Body of pancreas (tissue), 4 donors: ENCODE data around the gene CENPM.

Experiments used
- POLR2A ChIP-seq, 3 donors: fragments of 450-650 bp; IDR thresholded peaks; one replicate each; pipeline ENCODE4 v1.6.1; 2016; ENCODE audit warnings: antibody characterized with exemption in 3 of 3, mild to moderate bottlenecking in 2 of 3
- TF ChIP-seq, protein P1 (sequence below), 7 experiments: fragments of 450-650 bp in 4 of 7; fragments of 200-600 bp in 3 of 7; sonication (generic) in 3 of 7; IDR thresholded peaks; one replicate each; pipeline ENCODE4 v1.5.1; 2016 to 2019; ENCODE audit warnings: antibody characterized with exemption in 7 of 7

DNA sequence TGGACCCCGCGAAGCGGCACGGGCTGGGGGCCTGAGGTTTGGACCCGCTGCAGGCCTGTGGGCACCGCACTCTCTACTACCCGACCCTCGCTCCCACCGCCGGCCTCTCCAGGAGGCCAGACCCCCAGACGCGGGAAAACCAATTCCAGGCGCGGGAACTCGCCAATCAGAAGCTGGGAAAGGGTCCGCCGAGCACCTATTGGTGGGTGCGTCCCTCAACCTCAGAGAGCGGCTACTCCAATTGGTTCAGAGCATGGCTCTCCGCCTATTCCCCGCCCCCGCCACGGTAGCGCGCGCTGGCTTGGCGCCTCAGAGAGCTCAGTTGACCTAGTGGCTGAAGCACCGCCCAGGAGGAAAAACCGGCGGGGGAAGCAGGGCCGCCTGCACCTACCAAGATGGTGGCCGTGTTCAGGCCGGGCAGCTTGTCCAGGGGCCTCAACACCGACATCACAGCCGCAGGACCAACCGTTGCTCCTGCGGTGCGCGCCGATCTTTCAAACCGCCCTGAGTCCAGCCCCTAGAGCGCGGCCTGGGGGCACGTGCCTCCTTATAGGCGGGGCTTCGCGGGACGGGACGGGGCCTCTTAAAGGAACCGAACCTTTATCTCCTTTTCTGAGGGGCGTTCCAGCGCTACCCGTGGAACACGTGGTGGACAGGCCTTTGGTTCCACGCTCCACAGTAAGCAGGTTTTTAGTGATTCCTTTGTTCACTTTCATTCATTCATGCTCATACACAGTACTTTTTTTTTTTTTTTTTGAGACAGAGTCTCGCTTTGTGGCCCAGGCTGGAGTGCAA, at the start of gene CENPM:
- no peak for TF ChIP-seq POLR2A (IDR thresholded peaks at IDR 0.05)
- TF ChIP-seq, protein P1, sequence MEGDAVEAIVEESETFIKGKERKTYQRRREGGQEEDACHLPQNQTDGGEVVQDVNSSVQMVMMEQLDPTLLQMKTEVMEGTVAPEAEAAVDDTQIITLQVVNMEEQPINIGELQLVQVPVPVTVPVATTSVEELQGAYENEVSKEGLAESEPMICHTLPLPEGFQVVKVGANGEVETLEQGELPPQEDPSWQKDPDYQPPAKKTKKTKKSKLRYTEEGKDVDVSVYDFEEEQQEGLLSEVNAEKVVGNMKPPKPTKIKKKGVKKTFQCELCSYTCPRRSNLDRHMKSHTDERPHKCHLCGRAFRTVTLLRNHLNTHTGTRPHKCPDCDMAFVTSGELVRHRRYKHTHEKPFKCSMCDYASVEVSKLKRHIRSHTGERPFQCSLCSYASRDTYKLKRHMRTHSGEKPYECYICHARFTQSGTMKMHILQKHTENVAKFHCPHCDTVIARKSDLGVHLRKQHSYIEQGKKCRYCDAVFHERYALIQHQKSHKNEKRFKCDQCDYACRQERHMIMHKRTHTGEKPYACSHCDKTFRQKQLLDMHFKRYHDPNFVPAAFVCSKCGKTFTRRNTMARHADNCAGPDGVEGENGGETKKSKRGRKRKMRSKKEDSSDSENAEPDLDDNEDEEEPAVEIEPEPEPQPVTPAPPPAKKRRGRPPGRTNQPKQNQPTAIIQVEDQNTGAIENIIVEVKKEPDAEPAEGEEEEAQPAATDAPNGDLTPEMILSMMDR (IDR thresholded peaks at IDR 0.05), result peak in 4 of 7 experiments; percentile 7 to 29 (median 14)
